Muscle layer of colon (tissue), 2 donors: Measurements from ENCODE around the gene DRAP1.

Experiments used
- H3K27ac ChIP-seq: one replicate; pipeline ENCODE4 v1.7.0; 2013; ENCODE audit warnings: low read depth, mild to moderate bottlenecking, low read length, moderate library complexity
- H3K27me3 ChIP-seq, 2 donors: one replicate each; pipeline ENCODE4 v1.7.0; 2013; ENCODE audit warnings: low read length in 2 of 2, mild to moderate bottlenecking in 2 of 2; ENCODE audit not compliant: insufficient read depth in 2 of 2, control insufficient read depth in 1 of 2
- H3K36me3 ChIP-seq: one replicate; pipeline ENCODE4 v1.7.0; 2013; ENCODE audit warnings: mild to moderate bottlenecking, low read length; ENCODE audit not compliant: insufficient read depth
- H3K4me1 ChIP-seq: one replicate; pipeline ENCODE4 v1.7.0; 2013; ENCODE audit warnings: mild to moderate bottlenecking, low read length; ENCODE audit not compliant: insufficient read depth
- H3K4me3 ChIP-seq, 2 donors: one replicate each; pipeline ENCODE4 v1.7.0; 2013; ENCODE audit warnings: low read length in 2 of 2, low read depth in 1 of 2, mild to moderate bottlenecking in 1 of 2, moderate library complexity in 1 of 2
- H3K9ac ChIP-seq: one replicate; pipeline ENCODE4 v1.7.0; 2013; ENCODE audit warnings: low read length
- H3K9me3 ChIP-seq: one replicate; pipeline ENCODE4 v1.7.0; 2013; ENCODE audit warnings: mild to moderate bottlenecking, low read length
- donor health status: abdominal sarcoma.
- donor health status: Adenocarcinoma of cecum.

DRAP1 gene

DNA sequence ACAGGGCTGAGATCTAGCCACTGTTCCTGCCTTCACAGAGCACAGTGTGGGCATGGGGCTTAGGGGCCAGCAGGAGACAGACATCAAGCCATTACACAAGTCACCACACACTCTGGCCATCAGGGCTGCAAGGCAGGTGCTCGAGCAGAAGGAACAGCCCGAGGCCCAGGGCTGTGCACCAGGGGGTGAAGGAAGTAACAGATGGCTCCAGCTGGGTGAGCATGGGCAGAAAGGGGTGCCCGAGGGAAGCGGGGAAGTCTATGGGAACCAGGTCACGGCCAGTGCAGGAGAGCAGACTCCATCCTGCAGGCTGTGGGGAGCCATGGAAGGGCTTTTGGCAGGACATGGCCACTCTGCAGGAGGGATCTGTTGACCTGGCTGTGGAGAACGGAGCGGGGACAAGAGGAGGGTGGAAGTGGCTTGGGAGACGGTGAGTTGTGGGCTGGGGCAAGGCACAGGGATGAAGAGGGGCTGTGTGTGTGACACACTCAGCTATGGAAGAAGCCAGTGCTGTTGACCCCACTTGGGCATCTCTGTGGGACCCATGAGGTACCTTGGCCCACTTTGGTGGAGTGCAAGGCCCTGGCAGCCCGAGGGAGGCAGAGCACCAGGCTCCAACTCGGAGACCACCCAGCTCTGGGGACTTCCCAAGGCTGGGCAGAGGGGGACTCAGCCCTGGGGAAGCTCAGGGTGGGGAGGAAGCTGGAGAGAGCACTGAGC is 4.0 kb upstream of the DRAP1 start:
- Histone ChIP-seq H3K27me3 (no peaks in the 10 kb centered on the region), H3K36me3 (no peaks in the 10 kb centered on the region), H3K27ac (no peak overlapping the region), H3K9me3 (no peaks in the 10 kb centered on the region), H3K4me3 (peak overlapping the region in 1 of 2 donors; percentile 10), H3K4me1 (peaks cover 49% of the 10 kb centered on the region), H3K9ac (peak overlapping the region; percentile 42)

DNA sequence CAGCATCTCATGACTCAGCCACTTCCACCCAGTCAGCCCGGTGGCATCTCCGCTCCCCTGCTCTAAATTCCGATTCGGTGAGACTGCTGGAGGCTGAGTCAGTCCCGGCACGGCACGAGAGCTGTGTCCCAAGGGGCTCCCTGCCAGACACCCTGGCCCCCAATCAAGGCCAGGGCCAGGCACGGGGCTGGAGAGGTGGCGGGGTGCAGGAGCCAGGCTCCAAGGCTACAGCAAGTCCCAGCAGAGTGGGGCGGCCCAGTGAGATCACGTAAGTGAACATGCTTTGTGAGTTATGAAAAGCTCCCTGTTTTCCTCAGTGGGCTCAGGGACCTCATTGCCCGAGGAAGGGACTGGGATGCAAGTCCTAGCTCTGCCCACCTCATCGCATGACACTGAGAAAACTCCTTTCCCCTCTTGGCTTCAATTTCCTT is 3.4 kb upstream of the DRAP1 start:
- Histone ChIP-seq H3K9me3 (no peaks in the 10 kb centered on the region), H3K4me3 (peak overlapping the region in 1 of 2 donors; percentile 10), H3K27ac (peak overlapping the region; percentile 61), H3K36me3 (no peaks in the 10 kb centered on the region), H3K27me3 (no peaks in the 10 kb centered on the region), H3K4me1 (peaks cover 55% of the 10 kb centered on the region), H3K9ac (peak overlapping the region; percentile 42)

DNA sequence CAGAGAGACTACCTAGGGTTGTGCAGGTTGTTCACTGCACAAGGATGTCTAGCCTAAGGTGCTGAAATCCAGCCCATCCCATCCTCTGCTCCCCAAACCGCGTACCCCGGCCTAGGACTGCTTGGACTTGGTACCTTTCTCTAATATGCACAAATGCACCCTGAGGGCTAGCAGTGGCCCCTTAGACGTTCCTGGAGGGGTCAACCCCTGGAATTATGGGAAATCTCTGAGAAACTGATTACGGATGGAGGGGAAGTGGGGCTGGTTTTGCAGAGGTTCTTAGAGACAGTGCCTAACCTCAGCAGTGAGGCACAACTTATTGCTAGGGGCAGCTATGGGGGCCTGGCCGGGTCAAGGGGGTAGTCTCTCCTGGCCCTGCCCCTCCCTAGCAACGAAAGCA is 2.8 kb upstream of the DRAP1 start:
- Histone ChIP-seq H3K27me3 (no peaks in the 10 kb centered on the region), H3K9ac (peak overlapping the region; percentile 42)

DNA sequence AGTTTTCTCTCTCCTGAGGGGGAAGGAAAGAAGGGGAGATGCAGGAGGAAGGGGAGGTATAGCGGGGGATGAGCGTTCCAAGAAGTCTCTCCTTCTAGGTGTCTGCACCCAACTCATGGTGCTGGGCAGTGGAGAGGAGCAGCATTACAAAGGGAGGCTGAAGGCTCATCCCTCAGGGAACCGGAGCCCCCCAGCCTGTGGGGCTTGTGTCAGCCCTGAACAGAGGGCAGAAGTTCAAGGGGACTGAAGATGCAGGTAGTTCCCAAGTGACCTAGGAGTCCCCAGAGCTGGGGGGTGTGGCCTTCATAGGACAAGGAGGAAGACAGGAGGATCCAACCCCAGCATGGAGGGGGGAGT is 2.2 kb upstream of the DRAP1 start:
- Histone ChIP-seq H3K27ac (peak overlapping the region; percentile 93), H3K9me3 (no peaks in the 10 kb centered on the region), H3K36me3 (peaks cover 7% of the 10 kb centered on the region), H3K27me3 (no peaks in the 10 kb centered on the region), H3K4me1 (peaks cover 48% of the 10 kb centered on the region), H3K4me3 (peak overlapping the region in 1 of 2 donors; percentile 89), H3K9ac (no peak overlapping the region)

More for the DNA sequence above, 2.8 kb upstream of the DRAP1 start:
- peaks cover under 1% of the 10 kb centered on the region for H3K36me3 ChIP-seq
- H3K9me3 ChIP-seq = no peaks in the 10 kb centered on the region
- no peak overlapping the region for H3K4me3 ChIP-seq
- peak overlapping the region; percentile 93 for H3K27ac ChIP-seq
- peaks cover 54% of the 10 kb centered on the region for H3K4me1 ChIP-seq

DNA sequence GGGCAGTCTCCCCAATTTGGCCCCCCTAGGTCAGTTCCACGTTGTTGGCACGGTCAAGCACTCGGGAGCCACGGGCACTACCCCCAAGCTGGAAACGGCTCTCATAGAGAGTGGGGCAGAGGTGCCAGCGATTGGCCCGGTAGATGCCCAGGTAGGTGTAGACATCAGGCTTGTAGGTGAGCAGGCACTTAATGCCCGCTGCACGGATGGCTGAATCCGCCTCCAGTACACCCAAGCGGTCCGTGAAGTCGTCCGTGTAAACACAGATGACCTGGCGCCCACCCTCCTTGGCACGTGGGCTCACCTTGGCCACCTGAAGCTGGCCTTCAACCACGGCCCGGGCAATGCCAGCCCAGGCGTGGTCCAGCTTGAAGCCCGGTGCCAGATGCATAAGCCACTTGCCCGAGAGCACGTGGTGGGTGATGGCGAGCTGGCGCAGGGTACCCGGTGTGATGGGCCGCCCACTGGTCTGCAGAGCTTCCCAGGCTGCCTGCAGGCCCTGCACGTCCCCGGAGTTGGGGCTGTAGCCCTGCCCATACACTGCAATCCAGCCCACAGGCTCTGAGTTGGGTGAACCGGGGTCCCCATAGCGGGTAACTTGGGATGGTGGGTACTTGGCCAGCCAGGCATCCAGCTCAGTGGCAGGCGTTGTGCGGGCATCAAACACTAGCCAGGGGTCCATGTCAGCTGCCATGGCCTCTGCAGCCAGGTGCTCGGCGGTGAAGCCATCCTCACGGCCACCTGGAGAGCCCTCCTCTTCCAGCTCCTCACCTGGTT is 1.6 kb upstream of the DRAP1 start:
- peak overlapping the region; percentile 93 for H3K27ac ChIP-seq
- H3K4me1 ChIP-seq = peaks cover 45% of the 10 kb centered on the region
- peak overlapping the region; percentile 89 to 100 for H3K4me3 ChIP-seq
- H3K9ac ChIP-seq = peak overlapping the region; percentile 88
- H3K36me3 ChIP-seq = peaks cover 12% of the 10 kb centered on the region
- H3K9me3 ChIP-seq = no peaks in the 10 kb centered on the region
- H3K27me3 ChIP-seq = no peaks in the 10 kb centered on the region

DNA sequence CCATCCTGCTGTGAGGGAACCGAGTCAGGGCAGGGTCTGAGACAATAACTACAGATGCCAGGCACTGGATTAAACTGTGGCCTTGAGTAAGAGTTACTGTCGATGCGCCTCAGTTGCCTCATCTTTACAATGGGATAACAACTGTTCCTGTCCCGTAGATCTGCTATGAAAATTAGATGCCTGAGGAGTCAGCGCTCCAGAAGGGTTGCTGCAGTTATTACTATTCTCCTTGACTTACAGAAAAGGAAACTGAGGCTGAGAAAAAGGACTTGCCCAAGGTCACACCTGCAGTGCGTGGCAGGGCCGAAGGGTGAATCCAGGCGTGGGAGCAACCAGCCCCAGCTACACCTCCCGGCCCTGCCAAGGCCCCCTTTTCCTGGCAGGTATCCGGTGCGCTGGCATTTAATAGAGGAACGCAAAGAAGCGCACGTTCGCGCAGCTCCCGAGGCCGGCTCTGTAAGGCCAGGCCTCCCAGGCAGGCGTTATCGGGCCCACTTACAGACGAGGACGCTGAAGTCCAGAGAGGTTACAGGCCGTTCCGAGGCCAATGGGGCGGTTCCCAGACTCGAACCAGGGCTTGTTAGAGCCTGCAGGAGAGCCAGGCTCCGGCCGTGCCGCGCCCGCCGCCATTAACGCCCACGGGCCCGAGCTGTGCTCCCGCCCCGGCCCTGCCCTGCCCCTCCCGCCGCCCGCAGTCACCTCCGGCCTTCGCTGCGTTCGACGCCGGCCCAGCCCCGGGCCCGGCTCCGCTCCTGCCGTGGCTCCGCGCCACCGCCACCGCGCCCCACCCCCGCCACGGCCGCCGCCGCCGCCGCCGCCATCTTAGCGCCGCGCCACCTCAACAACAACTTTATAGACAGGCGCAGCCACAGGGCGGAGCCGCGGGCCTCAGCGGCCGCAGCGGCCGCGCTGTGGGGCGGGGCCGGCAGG is 750 bp upstream of the DRAP1 start, which contains the start of gene C11orf68:
TSS of gene C11orf68 (minus strand) at position 852 of the 930 bp plus-strand sequence. CDS start at position 821, 31 bp downstream.
- H3K36me3 ChIP-seq = peaks cover 21% of the 10 kb centered on the region
- H3K27ac ChIP-seq = peak within 1 kb of the TSS; percentile 93
- no peaks in the 10 kb centered on the region for H3K27me3 ChIP-seq
- H3K4me1 ChIP-seq = peaks cover 45% of the 10 kb centered on the region
- peak within 1 kb of the TSS; percentile 89 to 100 for H3K4me3 ChIP-seq
- peak within 1 kb of the TSS; percentile 88 for H3K9ac ChIP-seq
- H3K9me3 ChIP-seq = no peaks in the 10 kb centered on the region

DNA sequence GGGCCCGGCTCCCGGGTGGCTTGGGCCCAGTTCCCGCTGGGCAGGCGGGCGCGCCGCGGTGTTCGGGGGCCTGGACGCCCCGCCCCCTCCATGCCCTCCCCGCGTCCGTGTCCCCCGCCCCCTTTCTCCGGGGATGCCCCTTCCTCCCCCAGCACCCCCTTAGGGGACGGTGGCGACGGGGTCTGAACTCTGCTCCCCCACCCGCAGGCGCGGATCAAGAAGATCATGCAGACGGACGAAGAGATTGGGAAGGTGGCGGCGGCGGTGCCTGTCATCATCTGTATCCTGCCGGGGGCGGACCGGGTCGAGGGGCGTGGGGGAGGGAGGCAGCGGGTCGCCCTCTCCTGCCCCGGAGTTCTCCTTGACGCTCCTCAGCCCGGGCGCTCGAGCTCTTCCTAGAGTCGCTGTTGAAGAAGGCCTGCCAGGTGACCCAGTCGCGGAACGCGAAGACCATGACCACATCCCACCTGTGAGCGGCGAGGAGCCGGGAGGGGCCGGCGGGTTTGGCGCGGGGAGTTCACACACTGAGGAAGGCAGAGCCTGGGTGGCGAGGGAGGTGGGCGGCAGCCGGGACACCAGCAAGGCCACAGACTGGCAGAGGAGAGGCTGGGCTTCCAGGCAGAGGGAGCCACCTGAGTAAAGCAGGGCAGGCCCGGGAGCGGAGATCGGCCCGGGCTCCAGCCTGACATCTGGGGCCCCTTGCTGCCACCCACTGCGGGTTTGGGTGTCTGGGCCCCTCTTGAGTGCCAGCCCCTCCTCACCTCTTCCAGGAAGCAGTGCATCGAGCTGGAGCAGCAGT is 546 bp downstream of the DRAP1 start:
- H3K36me3 ChIP-seq = peaks cover 22% of the 10 kb centered on the region
- peak overlapping the region; percentile 77 to 92 for H3K4me3 ChIP-seq

DNA sequence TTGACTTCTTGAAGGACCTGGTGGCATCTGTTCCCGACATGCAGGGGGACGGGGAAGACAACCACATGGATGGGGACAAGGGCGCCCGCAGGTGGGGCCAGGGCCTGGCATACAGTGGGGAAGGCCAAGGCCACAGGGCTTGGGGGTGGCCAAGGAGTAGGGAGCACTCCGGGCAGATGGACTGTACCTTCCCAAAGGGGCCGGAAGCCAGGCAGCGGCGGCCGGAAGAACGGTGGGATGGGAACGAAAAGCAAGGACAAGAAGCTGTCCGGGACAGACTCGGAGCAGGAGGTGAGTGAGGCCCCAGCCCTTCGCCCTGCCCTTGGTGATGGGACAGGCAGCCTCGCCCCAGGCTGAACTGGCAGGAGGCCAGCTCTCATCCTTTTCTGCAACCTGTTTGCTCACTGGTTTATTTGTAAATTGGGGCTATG is 1.2 kb downstream of the DRAP1 start:
- Histone ChIP-seq H3K27ac (peak overlapping the region; percentile 91), H3K4me1 (peaks cover 39% of the 10 kb centered on the region), H3K27me3 (no peaks in the 10 kb centered on the region)

More for the DNA sequence above, 546 bp downstream of the DRAP1 start:
- H3K4me1 ChIP-seq = peaks cover 45% of the 10 kb centered on the region
- H3K9me3 ChIP-seq = no peaks in the 10 kb centered on the region
- H3K9ac ChIP-seq = peak overlapping the region; percentile 25
- peak overlapping the region; percentile 91 for H3K27ac ChIP-seq
- no peaks in the 10 kb centered on the region for H3K27me3 ChIP-seq

DNA sequence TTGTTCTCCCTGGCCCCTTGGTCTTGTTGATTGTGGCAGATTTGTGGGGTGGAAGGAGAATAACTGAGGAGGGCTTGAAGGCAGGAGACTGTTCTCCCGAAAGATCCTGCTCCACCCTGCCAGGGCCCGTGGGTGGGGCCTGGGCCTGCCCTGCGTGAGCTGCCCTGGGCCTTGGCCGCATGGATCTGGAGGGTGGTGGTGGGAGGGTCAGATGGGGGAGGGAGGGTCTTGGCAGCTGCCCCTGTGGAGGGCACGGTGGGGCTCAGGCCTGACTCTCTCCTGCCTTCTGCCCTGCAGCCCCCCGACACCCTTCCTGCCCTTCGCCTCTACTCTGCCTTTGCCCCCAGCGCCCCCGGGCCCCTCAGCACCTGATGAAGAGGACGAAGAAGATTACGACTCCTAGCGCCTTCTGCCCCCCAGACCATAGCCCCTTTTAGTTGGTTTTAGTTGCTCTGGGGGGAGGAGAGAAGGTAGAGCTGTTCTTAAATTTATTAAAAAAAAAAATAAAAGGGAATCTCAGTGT is 1.9 kb downstream of the DRAP1 start:
- H3K4me3 ChIP-seq = peak overlapping the region in 1 of 2 donors; percentile 77
- no peak overlapping the region for H3K9ac ChIP-seq
- no peak overlapping the region for H3K27ac ChIP-seq
- H3K36me3 ChIP-seq = peaks cover 22% of the 10 kb centered on the region
- peaks cover 33% of the 10 kb centered on the region for H3K4me1 ChIP-seq
- no peaks in the 10 kb centered on the region for H3K9me3 ChIP-seq
- H3K27me3 ChIP-seq = no peaks in the 10 kb centered on the region

More for the DNA sequence above, 1.2 kb downstream of the DRAP1 start:
- H3K9ac ChIP-seq = no peak overlapping the region
- H3K4me3 ChIP-seq = peak overlapping the region; percentile 77 to 92
- peaks cover 22% of the 10 kb centered on the region for H3K36me3 ChIP-seq
- no peaks in the 10 kb centered on the region for H3K9me3 ChIP-seq

DNA sequence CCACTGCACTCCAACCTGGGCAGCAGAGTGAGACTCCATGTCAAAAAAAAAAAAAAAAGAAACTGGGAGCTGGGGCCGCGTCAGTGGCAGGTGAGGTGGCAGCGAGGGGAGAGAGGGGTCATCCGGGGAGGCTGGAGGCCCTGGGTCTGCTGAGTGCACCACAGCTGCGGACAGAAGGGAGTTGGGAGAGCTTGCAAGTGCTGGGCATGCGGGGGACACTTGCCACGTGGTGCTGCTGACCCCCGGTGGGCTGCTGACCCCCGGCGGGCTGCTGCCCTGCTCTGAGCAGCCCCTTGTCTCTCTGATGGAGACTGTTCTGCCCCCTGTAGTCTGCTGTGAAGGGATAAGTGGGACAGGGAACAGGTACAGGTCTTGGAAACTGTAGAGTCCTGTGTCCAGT is 2.6 kb downstream of the DRAP1 start:
- Histone ChIP-seq H3K36me3 (peaks cover 22% of the 10 kb centered on the region), H3K9ac (no peak overlapping the region), H3K4me3 (no peak overlapping the region), H3K27ac (no peak overlapping the region), H3K27me3 (no peaks in the 10 kb centered on the region), H3K4me1 (peaks cover 25% of the 10 kb centered on the region), H3K9me3 (no peaks in the 10 kb centered on the region)
